KOPT-K1 (cell line): ENCODE results near the gene CRADD.

Experiments used
- H3K27ac ChIP-seq: fragments of 200-600 bp; sonication (generic); 2 replicates; pipeline ENCODE4 v1.5.1; 2016; ENCODE audit warnings: antibody characterized with exemption, mild to moderate bottlenecking, low read depth, low read length; ENCODE audit not compliant: poor library complexity, severe bottlenecking
- H3K36me3 ChIP-seq: fragments of 200-600 bp; sonication (generic); 2 replicates; pipeline ENCODE4 v1.5.1; 2017; ENCODE audit warnings: antibody characterized with exemption, mild to moderate bottlenecking, low read length, moderate library complexity; ENCODE audit not compliant: insufficient read depth
- H3K9me3 ChIP-seq: fragments of 200-600 bp; sonication (generic); 2 replicates; pipeline ENCODE4 v1.5.1; 2017; ENCODE audit warnings: antibody characterized with exemption, low read length, mild to moderate bottlenecking; ENCODE audit not compliant: insufficient read depth, poor library complexity, severe bottlenecking

CRADD gene

GRCh38 chr12:93823616-93824391, 146.6 kb downstream of the CRADD start:
- no peaks in the 10 kb centered on the region for H3K36me3 ChIP-seq
- no peak overlapping the region for H3K27ac ChIP-seq
- no peaks in the 10 kb centered on the region for H3K9me3 ChIP-seq

GRCh38 chr12:93824514-93825500, 147.6 kb downstream of the CRADD start:
- Histone ChIP-seq H3K27ac (no peak overlapping the region), H3K36me3 (no peaks in the 10 kb centered on the region), H3K9me3 (no peaks in the 10 kb centered on the region)

GRCh38 chr12:93825501-93825888, 148.3 kb downstream of the CRADD start:
- Histone ChIP-seq H3K9me3 (no peaks in the 10 kb centered on the region), H3K36me3 (no peaks in the 10 kb centered on the region), H3K27ac (no peak overlapping the region)

- Histone ChIP-seq H3K36me3 (no peaks in the 10 kb centered on the region), H3K9me3 (no peaks in the 10 kb centered on the region), H3K27ac (no peak overlapping the region)
These were observed 148.9 kb downstream of the CRADD start for GRCh38 chr12:93825931-93826555.

- Histone ChIP-seq H3K36me3 (no peaks in the 10 kb centered on the region), H3K27ac (no peak overlapping the region)
These were observed 150.0 kb downstream of the CRADD start for GRCh38 chr12:93827179-93827578.

GRCh38 chr12:93827669-93828068, 150.5 kb downstream of the CRADD start:
- no peaks in the 10 kb centered on the region for H3K9me3 ChIP-seq
- no peak overlapping the region for H3K27ac ChIP-seq
- no peaks in the 10 kb centered on the region for H3K36me3 ChIP-seq

More at GRCh38 chr12:93827179-93827578, 150.0 kb downstream of the CRADD start:
- H3K9me3 ChIP-seq, result no peaks in the 10 kb centered on the region

GRCh38 chr12:93829016-93829415, 151.8 kb downstream of the CRADD start:
- Histone ChIP-seq H3K36me3 (no peaks in the 10 kb centered on the region), H3K9me3 (no peaks in the 10 kb centered on the region), H3K27ac (no peak overlapping the region)

GRCh38 chr12:93831374-93831773, 154.2 kb downstream of the CRADD start:
- Histone ChIP-seq H3K9me3 (no peaks in the 10 kb centered on the region), H3K27ac (no peak overlapping the region), H3K36me3 (no peaks in the 10 kb centered on the region)

GRCh38 chr12:93832131-93832530, 155.0 kb downstream of the CRADD start:
- no peaks in the 10 kb centered on the region for H3K9me3 ChIP-seq
- H3K27ac ChIP-seq, result no peak overlapping the region
- no peaks in the 10 kb centered on the region for H3K36me3 ChIP-seq

GRCh38 chr12:93833946-93834345, 156.8 kb downstream of the CRADD start:
- H3K36me3 ChIP-seq, result no peaks in the 10 kb centered on the region
- H3K9me3 ChIP-seq, result no peaks in the 10 kb centered on the region
- H3K27ac ChIP-seq, result no peak overlapping the region

GRCh38 chr12:93836620-93837260, 159.6 kb downstream of the CRADD start:
- no peak overlapping the region for H3K27ac ChIP-seq
- H3K36me3 ChIP-seq, result no peaks in the 10 kb centered on the region
- H3K9me3 ChIP-seq, result no peaks in the 10 kb centered on the region

- Histone ChIP-seq H3K36me3 (no peaks in the 10 kb centered on the region), H3K9me3 (no peaks in the 10 kb centered on the region), H3K27ac (no peak overlapping the region)
These were observed 161.0 kb downstream of the CRADD start for GRCh38 chr12:93838193-93838592.

- Histone ChIP-seq H3K27ac (no peak overlapping the region), H3K9me3 (no peaks in the 10 kb centered on the region), H3K36me3 (no peaks in the 10 kb centered on the region)
These were observed 161.9 kb downstream of the CRADD start for GRCh38 chr12:93839064-93839463.

- H3K36me3 ChIP-seq, result no peaks in the 10 kb centered on the region
- H3K27ac ChIP-seq, result no peak overlapping the region
These were observed 164.5 kb downstream of the CRADD start for GRCh38 chr12:93841671-93842070.

More at GRCh38 chr12:93841671-93842070, 164.5 kb downstream of the CRADD start:
- no peaks in the 10 kb centered on the region for H3K9me3 ChIP-seq
